ENCODE results near the gene FCER2. TPM values are rescaled to one million over a fixed set of nuclear protein-coding genes. Genes with fewer than 3 reads are reported as not detected.

The FCER2 gene
- total and polyA plus RNA-seq, 2 of the 13 experiments (the other 11 are each of a cell fraction or from before 2014, with no cell fraction given) = not detected

GRCh38 chr19:7652061-7652641, 49.8 kb downstream of the FCER2 start (continued):
- TF ChIP-seq ZNF503 (CRISPR knock-in tag; IDR thresholded peaks at IDR 0.05) (0 out of 2 replicates have a peak, but pooled peaks have one; percentile 61), SSRP1 (CRISPR knock-in tag; IDR thresholded peaks at IDR 0.05) (no peak), MNT (IDR thresholded peaks at IDR 0.05) (no peak), GZF1 (CRISPR knock-in tag; IDR thresholded peaks at IDR 0.05) (peak; percentile 64; the same call in 1 of the 2 replicates), ZNF136 (CRISPR knock-in tag; IDR thresholded peaks at IDR 0.05; ENCODE audit: low read depth) (no peak), CREB3 (CRISPR knock-in tag; IDR thresholded peaks at IDR 0.05) (no peak), ZGPAT (CRISPR knock-in tag; IDR thresholded peaks at IDR 0.05) (peak; percentile 91), CERS6 (CRISPR knock-in tag; IDR thresholded peaks at IDR 0.05) (no peak), ZNF724P (CRISPR knock-in tag; IDR thresholded peaks at IDR 0.05; ENCODE audit: borderline replicate concordance) (no peak), CBX2 (IDR thresholded peaks at IDR 0.05; ENCODE audit: low read depth, low read length) (no peak), CBX2 (CRISPR knock-in tag; IDR thresholded peaks at IDR 0.05; ENCODE audit: low read depth) (no peak), SRSF4 (IDR thresholded peaks at IDR 0.05; ENCODE audit: low read depth, low read length, poor library complexity, severe bottlenecking) (no peak), RCOR2 (CRISPR knock-in tag; IDR thresholded peaks at IDR 0.05) (peak; percentile 65; the same call in 1 of the 2 replicates), ZNF609 (CRISPR knock-in tag; IDR thresholded peaks at IDR 0.05; ENCODE audit: borderline replicate concordance) (peak; percentile 92), ZNF329 (CRISPR knock-in tag; IDR thresholded peaks at IDR 0.05; ENCODE audit: low read depth) (no peak), TEAD3 (CRISPR knock-in tag; optimal IDR thresholded peaks at IDR 0.05; ENCODE audit: borderline replicate concordance) (peak; percentile 76)
